Measurements from ENCODE around the gene MIEN1. TPM values are rescaled to one million over a fixed set of nuclear protein-coding genes. Genes with fewer than 3 reads are reported as not detected.

MIEN1 gene
- polyA plus RNA-seq, 2 of the 4 experiments (the other 2 are of a cell fraction): 63.9 to 85.5 TPM

DNA sequence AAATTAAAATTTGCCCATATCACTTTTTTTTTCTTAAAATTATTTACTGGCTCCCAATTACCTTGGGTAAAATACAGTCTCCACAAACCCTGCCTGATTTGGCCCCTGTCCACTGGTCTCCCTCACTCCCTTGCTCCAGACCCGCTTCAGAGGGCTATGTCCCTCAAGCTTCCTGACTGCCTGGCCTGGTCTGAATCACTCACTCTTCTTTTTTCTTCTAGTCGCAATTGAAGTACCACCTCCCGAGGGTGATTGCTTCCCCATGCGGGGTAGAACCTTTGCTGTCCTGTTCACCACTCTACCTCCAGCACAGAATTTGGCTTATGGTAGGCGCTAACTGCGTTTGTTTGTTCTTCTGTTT is 41.9 kb downstream of the MIEN1 start:
- POLR2A ChIA-PET: interaction anchor here (0.5 to 2.9 kb wide), 17 partner anchors 9 to 489 kb away, joined by 3 to 60 read pairs (median 4); partner anchors contain the start of genes ERBB2, MIEN1, PNMT and RPL19
- Histone ChIP-seq H3K9me3 (no peaks in the 10 kb centered on the region), H3K4me2 (peak overlapping the region; percentile 87), H3K4me1 (peaks cover 7% of the 10 kb centered on the region), H3K27ac (peak overlapping the region; percentile 80 to 92), H3K4me3 (peak overlapping the region; percentile 61)
- TF ChIP-seq, protein P1, sequence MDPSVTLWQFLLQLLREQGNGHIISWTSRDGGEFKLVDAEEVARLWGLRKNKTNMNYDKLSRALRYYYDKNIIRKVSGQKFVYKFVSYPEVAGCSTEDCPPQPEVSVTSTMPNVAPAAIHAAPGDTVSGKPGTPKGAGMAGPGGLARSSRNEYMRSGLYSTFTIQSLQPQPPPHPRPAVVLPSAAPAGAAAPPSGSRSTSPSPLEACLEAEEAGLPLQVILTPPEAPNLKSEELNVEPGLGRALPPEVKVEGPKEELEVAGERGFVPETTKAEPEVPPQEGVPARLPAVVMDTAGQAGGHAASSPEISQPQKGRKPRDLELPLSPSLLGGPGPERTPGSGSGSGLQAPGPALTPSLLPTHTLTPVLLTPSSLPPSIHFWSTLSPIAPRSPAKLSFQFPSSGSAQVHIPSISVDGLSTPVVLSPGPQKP (IDR thresholded peaks at IDR 0.05; ENCODE audit: low read depth, low read length): no peak
- TF ChIP-seq, protein P2, sequence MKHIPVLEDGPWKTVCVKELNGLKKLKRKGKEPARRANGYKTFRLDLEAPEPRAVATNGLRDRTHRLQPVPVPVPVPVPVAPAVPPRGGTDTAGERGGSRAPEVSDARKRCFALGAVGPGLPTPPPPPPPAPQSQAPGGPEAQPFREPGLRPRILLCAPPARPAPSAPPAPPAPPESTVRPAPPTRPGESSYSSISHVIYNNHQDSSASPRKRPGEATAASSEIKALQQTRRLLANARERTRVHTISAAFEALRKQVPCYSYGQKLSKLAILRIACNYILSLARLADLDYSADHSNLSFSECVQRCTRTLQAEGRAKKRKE (CRISPR knock-in tag; IDR thresholded peaks at IDR 0.05; ENCODE audit: low read depth): no peak
- no peak for TF ChIP-seq CHD4 (IDR thresholded peaks at IDR 0.05; ENCODE audit: borderline replicate concordance)
- no peak for TF ChIP-seq JUNB (IDR thresholded peaks at IDR 0.05)
- no peak for TF ChIP-seq HDAC2 (IDR thresholded peaks at IDR 0.05)
- no peak for TF ChIP-seq FOXS1 (CRISPR knock-in tag; IDR thresholded peaks at IDR 0.05)
- no peak for TF ChIP-seq NR3C1 (IDR thresholded peaks at IDR 0.05)
- no peak for TF ChIP-seq ZSCAN20 (CRISPR knock-in tag; IDR thresholded peaks at IDR 0.05)
- TF ChIP-seq, protein P3, sequence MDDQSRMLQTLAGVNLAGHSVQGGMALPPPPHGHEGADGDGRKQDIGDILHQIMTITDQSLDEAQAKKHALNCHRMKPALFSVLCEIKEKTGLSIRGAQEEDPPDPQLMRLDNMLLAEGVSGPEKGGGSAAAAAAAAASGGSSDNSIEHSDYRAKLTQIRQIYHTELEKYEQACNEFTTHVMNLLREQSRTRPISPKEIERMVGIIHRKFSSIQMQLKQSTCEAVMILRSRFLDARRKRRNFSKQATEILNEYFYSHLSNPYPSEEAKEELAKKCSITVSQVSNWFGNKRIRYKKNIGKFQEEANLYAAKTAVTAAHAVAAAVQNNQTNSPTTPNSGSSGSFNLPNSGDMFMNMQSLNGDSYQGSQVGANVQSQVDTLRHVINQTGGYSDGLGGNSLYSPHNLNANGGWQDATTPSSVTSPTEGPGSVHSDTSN (IDR thresholded peaks at IDR 0.05): no peak
- no peak for TF ChIP-seq NFE2L2 (conservative IDR thresholded peaks at IDR 0.05; ENCODE audit: low read length)
- TF ChIP-seq FOSL2 (IDR thresholded peaks at IDR 0.05): no peak
- TF ChIP-seq FOSL2 (CRISPR knock-in tag; IDR thresholded peaks at IDR 0.05): no peak
- TF ChIP-seq RARB (CRISPR knock-in tag; IDR thresholded peaks at IDR 0.05): no peak
- TF ChIP-seq, protein P4, sequence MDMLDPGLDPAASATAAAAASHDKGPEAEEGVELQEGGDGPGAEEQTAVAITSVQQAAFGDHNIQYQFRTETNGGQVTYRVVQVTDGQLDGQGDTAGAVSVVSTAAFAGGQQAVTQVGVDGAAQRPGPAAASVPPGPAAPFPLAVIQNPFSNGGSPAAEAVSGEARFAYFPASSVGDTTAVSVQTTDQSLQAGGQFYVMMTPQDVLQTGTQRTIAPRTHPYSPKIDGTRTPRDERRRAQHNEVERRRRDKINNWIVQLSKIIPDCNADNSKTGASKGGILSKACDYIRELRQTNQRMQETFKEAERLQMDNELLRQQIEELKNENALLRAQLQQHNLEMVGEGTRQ (IDR thresholded peaks at IDR 0.05): no peak
- TF ChIP-seq CBX2 (IDR thresholded peaks at IDR 0.05; ENCODE audit: borderline replicate concordance, low read depth): no peak
- no peak for TF ChIP-seq HOXA7 (CRISPR knock-in tag; IDR thresholded peaks at IDR 0.05)
- TF ChIP-seq NPAS2 (CRISPR knock-in tag; IDR thresholded peaks at IDR 0.05; ENCODE audit: borderline replicate concordance): no peak
- no peak for TF ChIP-seq EP300 (IDR thresholded peaks at IDR 0.05)
- CTCF ChIA-PET: interaction anchor here (1.0 to 50.7 kb wide), 11 partner anchors 8 to 65 kb away, joined by 3 to 1391 read pairs (median 4); partner anchors contain the start of genes ERBB2, MIEN1, PNMT and PPP1R1B
- FAIRE-seq (no peak), DNase-seq (ENCODE audit: low read depth in 1 of 2, low spot score in 1 of 2) (no peak), ATAC-seq (no peak)
- 45% methylated on average over 6 of the region's 6 CpGs for WGBS (ENCODE audit: missing lambda C conversion rate)

DNA sequence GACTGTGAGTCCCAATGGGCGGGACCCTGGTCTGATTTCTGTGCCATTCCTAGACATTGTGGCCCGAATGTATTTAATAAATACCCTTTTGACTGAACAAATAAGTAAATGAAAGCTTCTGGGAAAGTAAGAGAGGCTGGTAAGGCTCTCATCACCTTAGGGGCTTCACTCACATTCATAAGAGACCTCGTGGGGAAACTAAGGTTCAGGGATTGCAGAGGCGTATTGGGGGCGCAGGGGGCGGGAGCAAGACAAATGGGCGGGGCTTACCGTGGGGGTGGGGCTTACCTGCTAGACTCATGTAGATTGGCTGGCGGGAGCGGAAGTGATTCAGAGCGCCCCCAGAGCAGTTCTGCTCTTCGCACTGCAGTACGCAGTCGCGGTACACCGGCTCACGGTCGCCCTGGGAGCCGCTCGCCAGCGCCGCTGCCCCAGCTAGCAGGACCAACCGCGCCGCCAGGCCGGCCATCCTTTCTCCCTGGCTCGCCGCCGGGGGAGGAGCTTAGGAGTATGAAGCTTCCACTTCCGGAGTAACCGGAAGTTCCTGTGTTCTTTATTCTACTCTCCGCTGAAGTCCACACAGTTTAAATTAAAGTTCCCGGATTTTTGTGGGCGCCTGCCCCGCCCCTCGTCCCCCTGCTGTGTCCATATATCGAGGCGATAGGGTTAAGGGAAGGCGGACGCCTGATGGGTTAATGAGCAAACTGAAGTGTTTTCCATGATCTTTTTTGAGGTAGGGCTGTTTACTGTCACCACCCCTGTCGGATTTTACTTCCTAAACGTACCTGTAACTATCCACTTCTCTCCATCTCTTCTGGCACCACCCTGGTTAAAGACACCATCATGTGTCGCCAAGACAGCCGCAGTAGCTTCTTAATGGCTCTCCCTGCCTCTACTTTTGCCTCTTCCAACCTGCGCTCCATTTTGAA is 42.5 kb downstream of the MIEN1 start, which contains the start of gene PGAP3:
TSS of gene PGAP3 (minus strand) at position 512 of the 929 bp plus-strand sequence. CDS start at position 469, 43 bp downstream.
- no peaks in the 10 kb centered on the region for H3K9me3 ChIP-seq
- ChIA-PET POLR2A (interaction anchor here (0.5 to 2.9 kb wide), 20 partner anchors 9 to 488 kb away, joined by 3 to 60 read pairs (median 4); partner anchors contain the start of genes ERBB2, MIEN1, PNMT and RPL19), CTCF (interaction anchor here (0.5 to 50.7 kb wide), 14 partner anchors 9 to 66 kb away, joined by 3 to 1391 read pairs (median 4); partner anchors contain the start of genes ERBB2, MIEN1, PNMT and PPP1R1B)
- WGBS (ENCODE audit: missing lambda C conversion rate): 3% methylated on average over 42 of the region's 45 CpGs
- H3K4me3 ChIP-seq: peak within 1 kb of the TSS; percentile 61
- FAIRE-seq (no peak), ATAC-seq (peak; percentile 96 to 97), DNase-seq (ENCODE audit: low read depth in 1 of 2, low spot score in 1 of 2) (peak; percentile 96 to 99)
- H3K27ac ChIP-seq: peak within 1 kb of the TSS; percentile 80 to 92
- H3K4me1 ChIP-seq: peaks cover 7% of the 10 kb centered on the region
- peak within 1 kb of the TSS; percentile 87 for H3K4me2 ChIP-seq
- TF ChIP-seq RFX5 (IDR thresholded peaks at IDR 0.05) (0 out of 2 replicates have a peak, but pooled peaks have one; percentile 32), HOXB13 (CRISPR knock-in tag; IDR thresholded peaks at IDR 0.05; ENCODE audit: low read depth) (0 out of 2 replicates have a peak, but pooled peaks have one; percentile 55), POLR2A (IDR thresholded peaks at IDR 0.05; ENCODE audit: low read length) (peak; percentile 66), FOSL2 (IDR thresholded peaks at IDR 0.05) (no peak), FOSL2 (CRISPR knock-in tag; IDR thresholded peaks at IDR 0.05) (no peak), CHD4 (IDR thresholded peaks at IDR 0.05; ENCODE audit: borderline replicate concordance) (no peak), EHF (CRISPR knock-in tag; IDR thresholded peaks at IDR 0.05) (peak; percentile 55; the same call in 1 of the 2 replicates), BHLHE40 (IDR thresholded peaks at IDR 0.05; ENCODE audit: low read depth, low read length) (no peak), TFCP2L1 (CRISPR knock-in tag; IDR thresholded peaks at IDR 0.05) (0 out of 2 replicates have a peak, but pooled peaks have one; percentile 28), MYC (IDR thresholded peaks at IDR 0.05; ENCODE audit: borderline replicate concordance, low read length) (peak; percentile 28; the same call in 1 of the 2 replicates), PHF8 (IDR thresholded peaks at IDR 0.05; ENCODE audit: borderline replicate concordance, low read depth) (peak; percentile 82; the same call in 1 of the 2 replicates), EHMT2 (IDR thresholded peaks at IDR 0.05; ENCODE audit: low read depth) (peak; percentile 64; the same call in 1 of the 2 replicates)
- TF ChIP-seq, protein P5, sequence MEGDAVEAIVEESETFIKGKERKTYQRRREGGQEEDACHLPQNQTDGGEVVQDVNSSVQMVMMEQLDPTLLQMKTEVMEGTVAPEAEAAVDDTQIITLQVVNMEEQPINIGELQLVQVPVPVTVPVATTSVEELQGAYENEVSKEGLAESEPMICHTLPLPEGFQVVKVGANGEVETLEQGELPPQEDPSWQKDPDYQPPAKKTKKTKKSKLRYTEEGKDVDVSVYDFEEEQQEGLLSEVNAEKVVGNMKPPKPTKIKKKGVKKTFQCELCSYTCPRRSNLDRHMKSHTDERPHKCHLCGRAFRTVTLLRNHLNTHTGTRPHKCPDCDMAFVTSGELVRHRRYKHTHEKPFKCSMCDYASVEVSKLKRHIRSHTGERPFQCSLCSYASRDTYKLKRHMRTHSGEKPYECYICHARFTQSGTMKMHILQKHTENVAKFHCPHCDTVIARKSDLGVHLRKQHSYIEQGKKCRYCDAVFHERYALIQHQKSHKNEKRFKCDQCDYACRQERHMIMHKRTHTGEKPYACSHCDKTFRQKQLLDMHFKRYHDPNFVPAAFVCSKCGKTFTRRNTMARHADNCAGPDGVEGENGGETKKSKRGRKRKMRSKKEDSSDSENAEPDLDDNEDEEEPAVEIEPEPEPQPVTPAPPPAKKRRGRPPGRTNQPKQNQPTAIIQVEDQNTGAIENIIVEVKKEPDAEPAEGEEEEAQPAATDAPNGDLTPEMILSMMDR (IDR thresholded peaks at IDR 0.05): 0 out of 3 replicates have a peak, but pooled peaks have one; percentile 5
- TF ChIP-seq, protein P3 (IDR thresholded peaks at IDR 0.05): no peak
- TF ChIP-seq, protein P6, sequence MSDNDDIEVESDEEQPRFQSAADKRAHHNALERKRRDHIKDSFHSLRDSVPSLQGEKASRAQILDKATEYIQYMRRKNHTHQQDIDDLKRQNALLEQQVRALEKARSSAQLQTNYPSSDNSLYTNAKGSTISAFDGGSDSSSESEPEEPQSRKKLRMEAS (IDR thresholded peaks at IDR 0.05): peak; percentile 55

All from A549 (cell line).